Astrocyte (in vitro differentiated cells and primary cell): Measurements from ENCODE around the gene SLC38A10. TPM values are rescaled to one million over a fixed set of nuclear protein-coding genes. Genes with fewer than 3 reads are reported as not detected.

Experiments
- DNase-seq: peaks from one replicate; pipeline ENCODE4 v3.0.0-alpha.2; 2010; ENCODE audit warnings: low read depth
- FAIRE-seq: peaks from 2 replicates; lab custom pipeline; 2011; peaks lifted over from hg19 to GRCh38; lab: Jason Lieb, UNC
- H2AFZ ChIP-seq: 2 replicates; pipeline ENCODE4 v1.6.0; 2012; ENCODE audit warnings: low read depth, low read length, inconsistent platforms
- H3K27ac ChIP-seq: 2 replicates; pipeline ENCODE4 v1.5.1; 2011; ENCODE audit warnings: low read depth, low read length, inconsistent platforms
- H3K27me3 ChIP-seq: 2 replicates; pipeline ENCODE4 v1.6.0; 2011; ENCODE audit warnings: low read length, inconsistent platforms; ENCODE audit not compliant: insufficient read depth
- H3K36me3 ChIP-seq: 2 replicates; pipeline ENCODE4 v1.5.1; 2011; ENCODE audit warnings: low read length, inconsistent platforms; ENCODE audit not compliant: insufficient read depth
- H3K4me1 ChIP-seq: 2 replicates; pipeline ENCODE4 v1.5.1; 2011; ENCODE audit warnings: low read length, inconsistent platforms; ENCODE audit not compliant: insufficient read depth
- H3K4me2 ChIP-seq: 2 replicates; pipeline ENCODE4 v1.6.0; 2012; ENCODE audit warnings: low read length, inconsistent platforms
- H3K4me3 ChIP-seq: 2 replicates; pipeline ENCODE4 v1.5.1; 2011; ENCODE audit warnings: low read depth, mild to moderate bottlenecking, low read length, inconsistent platforms; ENCODE audit not compliant: insufficient read depth
- H3K79me2 ChIP-seq: 2 replicates; pipeline ENCODE4 v1.6.0; 2012; ENCODE audit warnings: mild to moderate bottlenecking, low read length, inconsistent platforms; ENCODE audit not compliant: insufficient read depth
- H3K9ac ChIP-seq: 2 replicates; pipeline ENCODE4 v1.6.0; 2012; ENCODE audit warnings: mild to moderate bottlenecking, low read length, inconsistent platforms
- H3K9me3 ChIP-seq: 2 replicates; pipeline ENCODE4 v1.5.1; 2012; ENCODE audit warnings: low read depth, mild to moderate bottlenecking, low read length, inconsistent platforms; ENCODE audit not compliant: insufficient read depth
- H4K20me1 ChIP-seq: 2 replicates; pipeline ENCODE4 v1.6.0; 2012; ENCODE audit warnings: low read length, inconsistent platforms; ENCODE audit not compliant: insufficient read depth
- H3K27ac Mint-ChIP-seq: one replicate; pipeline ENCODE4 v1.8.0; 2021; ENCODE audit warnings: mild to moderate bottlenecking, mixed read lengths; ENCODE audit not compliant: unreplicated experiment
- H3K27me3 Mint-ChIP-seq: one replicate; pipeline ENCODE4 v1.8.0; 2021; ENCODE audit warnings: low read depth, mixed read lengths; ENCODE audit not compliant: unreplicated experiment
- H3K36me3 Mint-ChIP-seq: one replicate; pipeline ENCODE4 v1.8.0; 2021; ENCODE audit warnings: low read depth, mixed read lengths; ENCODE audit not compliant: unreplicated experiment
- H3K4me1 Mint-ChIP-seq: one replicate; pipeline ENCODE4 v1.8.0; 2021; ENCODE audit warnings: low read depth, mixed read lengths; ENCODE audit not compliant: unreplicated experiment
- H3K4me3 Mint-ChIP-seq: one replicate; pipeline ENCODE4 v1.8.0; 2021; ENCODE audit warnings: mild to moderate bottlenecking, moderate library complexity, mixed read lengths; ENCODE audit not compliant: unreplicated experiment
- H3K9me3 Mint-ChIP-seq: one replicate; pipeline ENCODE4 v1.8.0; 2021; ENCODE audit warnings: mild to moderate bottlenecking, mixed read lengths; ENCODE audit not compliant: unreplicated experiment
- EZH2 ChIP-seq: IDR thresholded peaks from 2 replicates; pipeline ENCODE4 v1.6.1; 2012; ENCODE audit warnings: mild to moderate bottlenecking, low read length, inconsistent platforms; ENCODE audit not compliant: insufficient read depth
- total RNA-seq: library from RNA; stranded (reverse); gene quantifications from 2 replicates; pipeline ENCODE4 v1.2.1, GENCODE V29; 2021
- TF ChIP-seq, protein P1 (sequence below): IDR thresholded peaks from 2 replicates; pipeline ENCODE4 v1.5.1; 2011; ENCODE audit warnings: low read depth, mild to moderate bottlenecking, inconsistent platforms, low read length, moderate library complexity; ENCODE audit not compliant: insufficient read depth

SLC38A10 gene
- total RNA-seq, 1 donor from 2014 or later, result 71.4 TPM

DNA sequence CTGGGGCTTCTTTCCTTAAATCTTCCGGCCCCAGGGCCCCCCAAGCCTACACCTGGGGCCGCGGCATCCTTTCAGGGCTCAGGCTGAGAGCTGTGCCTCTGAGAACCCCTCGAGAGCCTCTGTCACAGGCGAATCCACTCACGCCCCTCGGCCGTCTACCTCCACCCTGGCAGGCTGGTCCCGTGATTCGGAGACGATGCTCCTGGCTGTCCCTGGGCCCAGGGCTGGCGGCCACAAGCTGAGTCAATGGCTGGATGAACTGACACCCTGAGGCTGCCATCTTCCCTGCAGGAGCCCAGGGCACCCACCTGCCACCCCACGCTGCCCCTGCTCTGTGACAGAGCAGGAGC, 60.6 kb downstream of the SLC38A10 start:
- H3K79me2 ChIP-seq, result peaks cover 38% of the 10 kb centered on the region
- H2AFZ ChIP-seq, result no peak overlapping the region
- H3K4me1 ChIP-seq, result peaks cover 10% of the 10 kb centered on the region
- H3K27me3 ChIP-seq, result no peaks in the 10 kb centered on the region
- H3K9me3 Mint-ChIP-seq, result no peaks in the 10 kb centered on the region
- no peak for FAIRE-seq
- H3K36me3 ChIP-seq, result peaks cover 2% of the 10 kb centered on the region
- H3K27me3 Mint-ChIP-seq, result no peaks in the 10 kb centered on the region
- no peak for DNase-seq
- peak overlapping the region; percentile 1 for H3K27ac Mint-ChIP-seq
- peaks cover 29% of the 10 kb centered on the region for H4K20me1 ChIP-seq
- no peak overlapping the region for H3K4me3 Mint-ChIP-seq
- TF ChIP-seq, protein P1, sequence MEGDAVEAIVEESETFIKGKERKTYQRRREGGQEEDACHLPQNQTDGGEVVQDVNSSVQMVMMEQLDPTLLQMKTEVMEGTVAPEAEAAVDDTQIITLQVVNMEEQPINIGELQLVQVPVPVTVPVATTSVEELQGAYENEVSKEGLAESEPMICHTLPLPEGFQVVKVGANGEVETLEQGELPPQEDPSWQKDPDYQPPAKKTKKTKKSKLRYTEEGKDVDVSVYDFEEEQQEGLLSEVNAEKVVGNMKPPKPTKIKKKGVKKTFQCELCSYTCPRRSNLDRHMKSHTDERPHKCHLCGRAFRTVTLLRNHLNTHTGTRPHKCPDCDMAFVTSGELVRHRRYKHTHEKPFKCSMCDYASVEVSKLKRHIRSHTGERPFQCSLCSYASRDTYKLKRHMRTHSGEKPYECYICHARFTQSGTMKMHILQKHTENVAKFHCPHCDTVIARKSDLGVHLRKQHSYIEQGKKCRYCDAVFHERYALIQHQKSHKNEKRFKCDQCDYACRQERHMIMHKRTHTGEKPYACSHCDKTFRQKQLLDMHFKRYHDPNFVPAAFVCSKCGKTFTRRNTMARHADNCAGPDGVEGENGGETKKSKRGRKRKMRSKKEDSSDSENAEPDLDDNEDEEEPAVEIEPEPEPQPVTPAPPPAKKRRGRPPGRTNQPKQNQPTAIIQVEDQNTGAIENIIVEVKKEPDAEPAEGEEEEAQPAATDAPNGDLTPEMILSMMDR, result no peak
- TF ChIP-seq EZH2, result no peak
- peaks cover 8% of the 10 kb centered on the region for H3K4me1 Mint-ChIP-seq
- H3K4me3 ChIP-seq, result no peak overlapping the region
- no peaks in the 10 kb centered on the region for H3K9me3 ChIP-seq
- no peak overlapping the region for H3K27ac ChIP-seq
- H3K36me3 Mint-ChIP-seq, result peaks cover 8% of the 10 kb centered on the region
- H3K4me2 ChIP-seq, result no peak overlapping the region
- no peak overlapping the region for H3K9ac ChIP-seq

DNA sequence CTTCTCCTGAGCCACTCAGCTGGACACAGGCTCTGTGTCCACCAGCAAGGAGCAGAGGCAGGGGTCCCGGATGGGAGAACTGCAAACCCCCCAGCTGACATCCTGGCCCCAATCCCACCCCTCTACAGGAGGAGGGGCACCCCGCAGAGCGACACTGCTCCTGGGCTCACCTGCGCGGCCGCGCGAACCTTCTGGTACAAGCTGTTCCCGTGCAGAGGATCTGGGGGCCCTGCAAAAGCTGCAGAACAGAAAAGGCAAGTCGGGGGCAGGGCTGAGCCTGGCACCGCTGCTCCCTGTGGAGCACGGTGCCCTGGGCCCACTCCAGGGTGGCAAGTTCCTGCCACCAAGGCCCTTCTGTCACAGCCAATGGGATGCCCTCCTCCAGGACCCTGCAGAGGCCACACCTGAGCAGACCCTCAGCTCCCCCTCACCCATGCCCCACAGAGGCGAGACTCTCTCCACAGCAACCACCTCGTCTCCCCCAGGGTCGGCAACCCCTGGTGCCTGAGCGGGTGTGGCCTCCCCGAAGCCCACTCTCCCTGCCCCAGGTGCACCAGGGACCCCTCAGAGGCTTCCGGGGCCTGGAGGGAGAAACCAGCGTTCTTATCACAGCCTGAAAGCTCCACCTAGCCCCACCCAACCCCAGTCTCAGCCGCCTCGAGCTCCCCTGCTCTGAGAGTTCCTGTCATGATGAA, 61.1 kb downstream of the SLC38A10 start:
- Histone ChIP-seq H2AFZ (no peak overlapping the region), H3K79me2 (peaks cover 34% of the 10 kb centered on the region), H3K4me2 (no peak overlapping the region), H3K27me3 (no peaks in the 10 kb centered on the region), H4K20me1 (peaks cover 29% of the 10 kb centered on the region), H3K36me3 (peaks cover 2% of the 10 kb centered on the region), H3K4me3 (no peak overlapping the region), H3K9ac (no peak overlapping the region), H3K9me3 (no peaks in the 10 kb centered on the region), H3K4me1 (peaks cover 10% of the 10 kb centered on the region), H3K27ac (no peak overlapping the region)
- no peaks in the 10 kb centered on the region for H3K9me3 Mint-ChIP-seq
- no peak overlapping the region for H3K4me3 Mint-ChIP-seq
- H3K36me3 Mint-ChIP-seq, result peaks cover 8% of the 10 kb centered on the region
- TF ChIP-seq, protein P1, result no peak
- no peak overlapping the region for H3K27ac Mint-ChIP-seq
- no peaks in the 10 kb centered on the region for H3K27me3 Mint-ChIP-seq
- peaks cover 8% of the 10 kb centered on the region for H3K4me1 Mint-ChIP-seq
- FAIRE-seq (no peak), DNase-seq (no peak)

DNA sequence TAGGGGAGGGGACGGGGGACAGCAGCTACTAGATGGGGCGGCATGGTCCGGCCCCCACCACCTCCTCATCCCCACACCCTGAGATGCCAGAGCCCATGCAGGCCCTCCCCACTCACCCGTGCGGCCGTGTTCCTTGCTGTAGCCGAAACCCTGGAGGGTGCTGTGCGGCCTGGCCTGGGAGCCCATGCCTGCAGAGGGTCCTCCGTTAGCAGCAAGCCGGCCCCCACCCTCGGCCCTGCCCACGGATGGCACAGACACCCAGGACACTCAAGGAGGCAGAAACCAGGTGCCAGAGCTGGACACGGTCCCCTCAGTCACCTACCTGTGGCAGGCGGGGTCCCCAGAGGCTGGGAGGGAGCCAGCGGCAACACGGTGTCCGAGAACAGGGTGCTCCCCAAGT, 61.8 kb downstream of the SLC38A10 start:
- peaks cover 9% of the 10 kb centered on the region for H3K4me1 ChIP-seq
- H3K27me3 ChIP-seq, result no peaks in the 10 kb centered on the region
- no peaks in the 10 kb centered on the region for H3K9me3 Mint-ChIP-seq
- H3K27ac Mint-ChIP-seq, result no peak overlapping the region
- no peak overlapping the region for H3K9ac ChIP-seq
- H3K4me3 Mint-ChIP-seq, result no peak overlapping the region
- H3K9me3 ChIP-seq, result no peaks in the 10 kb centered on the region
- no peak overlapping the region for H3K4me3 ChIP-seq
- H3K27ac ChIP-seq, result no peak overlapping the region
- no peak for DNase-seq
- H3K79me2 ChIP-seq, result peaks cover 29% of the 10 kb centered on the region
- no peak for FAIRE-seq
- peaks cover 10% of the 10 kb centered on the region for H3K36me3 Mint-ChIP-seq
- H4K20me1 ChIP-seq, result peaks cover 29% of the 10 kb centered on the region
- H2AFZ ChIP-seq, result no peak overlapping the region
- no peaks in the 10 kb centered on the region for H3K27me3 Mint-ChIP-seq
- peaks cover 8% of the 10 kb centered on the region for H3K4me1 Mint-ChIP-seq
- TF ChIP-seq EZH2, result no peak
- TF ChIP-seq, protein P1, result no peak
- H3K36me3 ChIP-seq, result peaks cover 2% of the 10 kb centered on the region
- no peak overlapping the region for H3K4me2 ChIP-seq
